IMR-90 (cell line): ENCODE results near the gene B4GALNT2. TPM values are rescaled to one million over a fixed set of nuclear protein-coding genes. Genes with fewer than 3 reads are reported as not detected.

ENCODE experiments used
- ATAC-seq: fragments of 200-7000 bp; cut with Tn5 transposase; 2 replicates; pipeline ENCODE4 v1.9.1; 2020; ENCODE audit warnings: low read depth, mild to moderate bottlenecking, moderate library complexity
- BruUV-seq: library from RNA; stranded (reverse); fragments of 400-500 nt; replicated peaks from 2 replicates; lab custom pipeline; 2021; lab: Mats Ljungman, UMichigan
- CTCF ChIA-PET: fragments of 300-600 bp; formaldehyde crosslinking; extraction: SDS; loops from one replicate; lab custom pipeline; 2021; ENCODE audit warnings: antibody characterized with exemption; lab: Yijun Ruan, JAX
- POLR2A ChIA-PET: fragments of 300-600 bp; sonication (Branson Sonifier 250); formaldehyde crosslinking; loops from one replicate; lab custom pipeline; 2022; ENCODE audit warnings: antibody characterized with exemption; ENCODE audit not compliant: unreplicated experiment; lab: Charles Lee
- DNase-seq: peaks from one replicate; pipeline ENCODE4 v3.0.0; 2013
- H2AFZ ChIP-seq: replicated peaks from 2 replicates; pipeline ENCODE3; 2013; ENCODE audit warnings: low read length, mild to moderate bottlenecking; ENCODE audit not compliant: poor library complexity
- H2AK5ac ChIP-seq: 2 replicates; pipeline ENCODE4 v1.6.1; 2013; ENCODE audit warnings: low read depth, low read length, inconsistent platforms
- H2AK9ac ChIP-seq: replicated peaks from 2 replicates; pipeline ENCODE3; 2013; ENCODE audit warnings: mild to moderate bottlenecking, low read depth, low read length, moderate library complexity; ENCODE audit not compliant: poor library complexity
- H2BK120ac ChIP-seq: 2 replicates; pipeline ENCODE4 v1.6.1; 2013; ENCODE audit warnings: low read depth, low read length, inconsistent platforms
- H2BK15ac ChIP-seq: 3 replicates; pipeline ENCODE4 v1.6.1; 2013; ENCODE audit warnings: low read depth, low read length, inconsistent platforms
- H2BK20ac ChIP-seq: 2 replicates; pipeline ENCODE4 v1.6.1; 2013; ENCODE audit warnings: low read depth, mild to moderate bottlenecking, inconsistent platforms, low read length, moderate library complexity
- H2BK5ac ChIP-seq: 2 replicates; pipeline ENCODE4 v1.6.1; 2013; ENCODE audit warnings: mild to moderate bottlenecking, low read depth, low read length, inconsistent platforms; ENCODE audit not compliant: poor library complexity, severe bottlenecking
- H3K14ac ChIP-seq: replicated peaks from 2 replicates; pipeline ENCODE4 v1.6.1; 2013; ENCODE audit warnings: low read depth, low read length, inconsistent platforms
- H3K18ac ChIP-seq: 2 replicates; pipeline ENCODE4 v1.6.1; 2013; ENCODE audit warnings: low read depth, low read length, control low read depth
- H3K23ac ChIP-seq: 2 replicates; pipeline ENCODE4 v1.6.1; 2013; ENCODE audit warnings: low read depth, low read length, inconsistent platforms
- H3K27ac ChIP-seq: 2 replicates; pipeline ENCODE4 v1.5.1; 2013; ENCODE audit warnings: mild to moderate bottlenecking, control low read depth, low read length; ENCODE audit not compliant: insufficient read depth
- H3K27me3 ChIP-seq: 2 replicates; pipeline ENCODE4 v1.6.1; 2013; ENCODE audit warnings: low read length; ENCODE audit not compliant: control insufficient read depth, insufficient read depth
- H3K36me3 ChIP-seq: 2 replicates; pipeline ENCODE4 v1.6.1; 2013; ENCODE audit warnings: low read length, mixed read lengths; ENCODE audit not compliant: control insufficient read depth, insufficient read depth
- H3K4ac ChIP-seq: 2 replicates; pipeline ENCODE4 v1.6.1; 2013; ENCODE audit warnings: low read depth, low read length, inconsistent platforms
- H3K4me1 ChIP-seq: 2 replicates; pipeline ENCODE4 v1.6.1; 2013; ENCODE audit warnings: low read length, mixed read lengths; ENCODE audit not compliant: control insufficient read depth, insufficient read depth
- H3K4me2 ChIP-seq: 2 replicates; pipeline ENCODE4 v1.6.1; 2013; ENCODE audit warnings: low read depth, mild to moderate bottlenecking, control low read depth, low read length, moderate library complexity
- H3K4me3 ChIP-seq: 2 replicates; pipeline ENCODE4 v1.5.1; 2013; ENCODE audit warnings: low read depth, mild to moderate bottlenecking, control low read depth, low read length, moderate library complexity; ENCODE audit not compliant: insufficient read depth
- H3K56ac ChIP-seq: 2 replicates; pipeline ENCODE4 v1.6.1; 2013; ENCODE audit warnings: low read length, inconsistent platforms; ENCODE audit not compliant: insufficient read depth; ENCODE audit errors: extremely low read depth
- H3K79me1 ChIP-seq, 2 experiments: 2 replicates each; pipeline ENCODE4 v1.6.1; 2013; ENCODE audit warnings: low read length in 2 of 2, inconsistent platforms in 1 of 2, low read depth in 1 of 2
- H3K9ac ChIP-seq: 2 replicates; pipeline ENCODE4 v1.6.1; 2013; ENCODE audit warnings: low read depth, low read length, control low read depth
- H3K9me1 ChIP-seq: 2 replicates; pipeline ENCODE4 v1.6.1; 2013; ENCODE audit warnings: low read length, inconsistent platforms; ENCODE audit not compliant: insufficient read depth
- H3K9me3 ChIP-seq: 2 replicates; pipeline ENCODE4 v1.6.1; 2013; ENCODE audit warnings: low read length; ENCODE audit not compliant: control insufficient read depth, insufficient read depth
- H4K20me1 ChIP-seq: 2 replicates; pipeline ENCODE4 v1.6.1; 2013; ENCODE audit warnings: low read length, inconsistent platforms; ENCODE audit not compliant: insufficient read depth
- H4K5ac ChIP-seq: 2 replicates; pipeline ENCODE4 v1.6.1; 2013; ENCODE audit warnings: mild to moderate bottlenecking, low read depth, low read length, control low read depth
- H4K8ac ChIP-seq, 2 experiments: 2 replicates each; pipeline ENCODE4 v1.6.1; 2013; ENCODE audit warnings: low read depth in 2 of 2, low read length in 2 of 2, control low read depth in 1 of 2, inconsistent platforms in 1 of 2
- H4K91ac ChIP-seq: 2 replicates; pipeline ENCODE4 v1.6.1; 2013; ENCODE audit warnings: low read depth, low read length, inconsistent platforms; ENCODE audit not compliant: insufficient read depth
- BHLHE40 ChIP-seq: fragments of 150-350 bp; IDR thresholded peaks from 2 replicates; pipeline ENCODE4 v1.6.1; 2016; ENCODE audit warnings: mild to moderate bottlenecking, low read depth, low read length
- CEBPB ChIP-seq: IDR thresholded peaks from 2 replicates; pipeline ENCODE4 v1.6.1; 2012; ENCODE audit warnings: low read depth, low read length, improper control_type of control experiment
- CHD1 ChIP-seq: IDR thresholded peaks from 2 replicates; pipeline ENCODE4 v1.6.1; 2012; ENCODE audit warnings: low read depth, low read length, improper control_type of control experiment
- FOS ChIP-seq: fragments of 150-350 bp; IDR thresholded peaks from 2 replicates; pipeline ENCODE4 v1.6.1; 2016; ENCODE audit warnings: low read depth, low read length
- MAFK ChIP-seq: IDR thresholded peaks from 2 replicates; pipeline ENCODE4 v1.6.1; 2012; ENCODE audit warnings: low read depth, low read length, improper control_type of control experiment
- MAZ ChIP-seq: IDR thresholded peaks from 2 replicates; pipeline ENCODE4 v1.6.1; 2012; ENCODE audit warnings: low read depth, mild to moderate bottlenecking, low read length, improper control_type of control experiment, moderate library complexity, borderline replicate concordance
- MXI1 ChIP-seq: IDR thresholded peaks from 2 replicates; pipeline ENCODE4 v1.6.1; 2012; ENCODE audit warnings: low read depth, mild to moderate bottlenecking, low read length, moderate library complexity, borderline replicate concordance
- NFE2L2 ChIP-seq: fragments of 150-350 bp; IDR thresholded peaks from 2 replicates; pipeline ENCODE4 v1.6.1; 2016; ENCODE audit warnings: low read depth, mild to moderate bottlenecking, low read length
- POLR2A ChIP-seq: IDR thresholded peaks from 2 replicates; pipeline ENCODE4 v1.6.1; 2012; ENCODE audit warnings: mild to moderate bottlenecking, low read depth, low read length
- RAD21 ChIP-seq: IDR thresholded peaks from 2 replicates; pipeline ENCODE4 v1.6.1; 2012; ENCODE audit warnings: low read length, improper control_type of control experiment
- RCOR1 ChIP-seq: IDR thresholded peaks from 2 replicates; pipeline ENCODE4 v1.6.1; 2012; ENCODE audit warnings: mild to moderate bottlenecking, low read length, improper control_type of control experiment; ENCODE audit not compliant: insufficient replicate concordance
- RFX5 ChIP-seq: IDR thresholded peaks from 2 replicates; pipeline ENCODE4 v1.8.0; 2012; ENCODE audit warnings: low read depth, mild to moderate bottlenecking, low read length, moderate library complexity
- SMC3 ChIP-seq: fragments of 150-350 bp; IDR thresholded peaks from 2 replicates; pipeline ENCODE4 v1.6.1; 2016; ENCODE audit warnings: low read depth, mild to moderate bottlenecking, antibody characterized with exemption, low read length, moderate library complexity
- WGBS, 2 experiments: methylation state at CpG; one replicate each; pipeline versions ENCODE4 v1.1.5 to v1.1.7; 2013; ENCODE audit warnings: missing lambda C conversion rate in 2 of 2; ENCODE audit not compliant: insufficient read length in 1 of 2; ENCODE audit errors: extremely low coverage in 2 of 2; 5-methylcytosine and 5-hydroxymethylcytosine counted together
- dilution Hi-C: fragments of 300-500 bp; cut with HindIII; formaldehyde crosslinking; loops from one replicate; pipeline ENCODE4 v1.14.3; 2018; ENCODE audit warnings: low sequenced_read_pairs; ENCODE audit not compliant: unreplicated experiment
- in situ Hi-C: fragments of 300-500 bp; cut with MboI; formaldehyde crosslinking; loops from 3 replicates; pipeline ENCODE4 v1.14.3; 2019; ENCODE audit warnings: low sequenced_read_pairs, inconsistent platforms, mixed read lengths
- intact Hi-C: fragments of 100-400 bp; cut with micrococcal nuclease; formaldehyde crosslinking; loops from 2 replicates; pipeline ENCODE4 v1.10.0; 2022
- polyA plus RNA-seq, 3 experiments: library from polyadenylated mRNA; depleted of rRNA; stranded (reverse); fragments of >200 nt; gene quantifications; 2 replicates each; pipeline ENCODE4 v1.2.3, GENCODE V29; 2012; ENCODE audit warnings: low replicate concordance in 1 of 3
- total RNA-seq: library from RNA; depleted of rRNA; stranded (reverse); fragments of >200 nt; gene quantifications from 2 replicates; pipeline ENCODE4 v1.2.3, GENCODE V29; 2012
- TF ChIP-seq, protein P1 (sequence below): conservative IDR thresholded peaks from 2 replicates; pipeline ENCODE4 v1.5.1; 2012; ENCODE audit warnings: mild to moderate bottlenecking, low read depth, low read length, improper control_type of control experiment
- TF ChIP-seq, protein P2 (sequence below): fragments of 150-350 bp; IDR thresholded peaks from 2 replicates; pipeline ENCODE4 v1.6.1; 2017; ENCODE audit warnings: mild to moderate bottlenecking, antibody characterized with exemption, low read length, low read depth
- TF ChIP-seq, protein P3 (sequence below): fragments of 150-350 bp; IDR thresholded peaks from 2 replicates; pipeline ENCODE4 v1.6.1; 2016; ENCODE audit warnings: low read depth, mild to moderate bottlenecking, low read length, moderate library complexity, borderline replicate concordance

Gene B4GALNT2
- total and polyA plus RNA-seq, 2 of the 4 experiments (the other 2 are of a cell fraction): not detected

DNA sequence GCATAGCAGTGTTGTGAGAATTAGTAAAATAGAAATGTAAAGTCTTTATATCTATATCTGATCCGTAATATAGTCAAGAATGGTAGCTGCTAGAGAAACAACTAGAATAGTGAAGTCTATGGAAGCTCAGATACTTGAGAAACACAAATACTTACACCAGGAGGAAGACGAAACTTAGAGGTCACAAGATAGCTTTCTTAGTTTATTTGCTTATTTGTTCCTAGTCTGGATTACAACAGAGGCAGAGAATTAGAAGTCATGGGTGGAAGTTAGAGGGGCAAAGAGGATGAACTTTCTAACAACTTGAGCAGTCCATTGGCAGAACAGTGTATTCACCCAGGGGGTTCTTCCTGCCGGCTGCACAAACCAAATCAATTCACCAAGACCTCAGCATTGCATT, 64.0 kb downstream of the B4GALNT2 start:
- in situ Hi-C loops: no loop called here
- Histone ChIP-seq H3K9me3 (no peaks in the 10 kb centered on the region), H2AFZ (no peak overlapping the region), H3K23ac (no peak overlapping the region), H3K18ac (no peak overlapping the region), H3K27ac (no peak overlapping the region), H3K4me1 (no peaks in the 10 kb centered on the region), H3K14ac (no peak overlapping the region), H4K5ac (no peak overlapping the region), H3K9me1 (0 out of 2 replicates have a peak, but pooled peaks cover 4% of the 10 kb centered on the region), H4K91ac (no peak overlapping the region), H2BK120ac (no peak overlapping the region), H4K8ac (no peak overlapping the region), H2BK15ac (no peak overlapping the region), H3K4ac (no peak overlapping the region), H2BK20ac (no peak overlapping the region), H2AK9ac (no peak overlapping the region), H3K4me2 (no peak overlapping the region), H3K36me3 (no peaks in the 10 kb centered on the region), H3K79me1 (no peaks in the 10 kb centered on the region), H3K4me3 (no peak overlapping the region), H3K27me3 (no peaks in the 10 kb centered on the region), H2AK5ac (no peak overlapping the region), H4K20me1 (peaks cover 3% of the 10 kb centered on the region), H3K56ac (no peak overlapping the region), H2BK5ac (no peak overlapping the region), H3K9ac (no peak overlapping the region)
- CTCF ChIA-PET: no interaction called here
- TF ChIP-seq, protein P1, sequence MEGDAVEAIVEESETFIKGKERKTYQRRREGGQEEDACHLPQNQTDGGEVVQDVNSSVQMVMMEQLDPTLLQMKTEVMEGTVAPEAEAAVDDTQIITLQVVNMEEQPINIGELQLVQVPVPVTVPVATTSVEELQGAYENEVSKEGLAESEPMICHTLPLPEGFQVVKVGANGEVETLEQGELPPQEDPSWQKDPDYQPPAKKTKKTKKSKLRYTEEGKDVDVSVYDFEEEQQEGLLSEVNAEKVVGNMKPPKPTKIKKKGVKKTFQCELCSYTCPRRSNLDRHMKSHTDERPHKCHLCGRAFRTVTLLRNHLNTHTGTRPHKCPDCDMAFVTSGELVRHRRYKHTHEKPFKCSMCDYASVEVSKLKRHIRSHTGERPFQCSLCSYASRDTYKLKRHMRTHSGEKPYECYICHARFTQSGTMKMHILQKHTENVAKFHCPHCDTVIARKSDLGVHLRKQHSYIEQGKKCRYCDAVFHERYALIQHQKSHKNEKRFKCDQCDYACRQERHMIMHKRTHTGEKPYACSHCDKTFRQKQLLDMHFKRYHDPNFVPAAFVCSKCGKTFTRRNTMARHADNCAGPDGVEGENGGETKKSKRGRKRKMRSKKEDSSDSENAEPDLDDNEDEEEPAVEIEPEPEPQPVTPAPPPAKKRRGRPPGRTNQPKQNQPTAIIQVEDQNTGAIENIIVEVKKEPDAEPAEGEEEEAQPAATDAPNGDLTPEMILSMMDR: no peak
- TF ChIP-seq, protein P2, sequence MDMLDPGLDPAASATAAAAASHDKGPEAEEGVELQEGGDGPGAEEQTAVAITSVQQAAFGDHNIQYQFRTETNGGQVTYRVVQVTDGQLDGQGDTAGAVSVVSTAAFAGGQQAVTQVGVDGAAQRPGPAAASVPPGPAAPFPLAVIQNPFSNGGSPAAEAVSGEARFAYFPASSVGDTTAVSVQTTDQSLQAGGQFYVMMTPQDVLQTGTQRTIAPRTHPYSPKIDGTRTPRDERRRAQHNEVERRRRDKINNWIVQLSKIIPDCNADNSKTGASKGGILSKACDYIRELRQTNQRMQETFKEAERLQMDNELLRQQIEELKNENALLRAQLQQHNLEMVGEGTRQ: no peak
- TF ChIP-seq FOS (no peak), MAFK (no peak), SMC3 (no peak), BHLHE40 (no peak), RFX5 (no peak), MAZ (no peak), CEBPB (no peak), RCOR1 (no peak), MXI1 (no peak), CHD1 (no peak), POLR2A (no peak), NFE2L2 (no peak), RAD21 (no peak)
- TF ChIP-seq, protein P3, sequence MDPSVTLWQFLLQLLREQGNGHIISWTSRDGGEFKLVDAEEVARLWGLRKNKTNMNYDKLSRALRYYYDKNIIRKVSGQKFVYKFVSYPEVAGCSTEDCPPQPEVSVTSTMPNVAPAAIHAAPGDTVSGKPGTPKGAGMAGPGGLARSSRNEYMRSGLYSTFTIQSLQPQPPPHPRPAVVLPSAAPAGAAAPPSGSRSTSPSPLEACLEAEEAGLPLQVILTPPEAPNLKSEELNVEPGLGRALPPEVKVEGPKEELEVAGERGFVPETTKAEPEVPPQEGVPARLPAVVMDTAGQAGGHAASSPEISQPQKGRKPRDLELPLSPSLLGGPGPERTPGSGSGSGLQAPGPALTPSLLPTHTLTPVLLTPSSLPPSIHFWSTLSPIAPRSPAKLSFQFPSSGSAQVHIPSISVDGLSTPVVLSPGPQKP: no peak
- BruUV-seq: no TSS peak
- ATAC-seq (no peak), DNase-seq (no peak)
- POLR2A ChIA-PET: no interaction called here
- dilution Hi-C loops: no loop called here
- no CpG with 5 or more reads among the region's 3 CpGs for whole genome bisulfite sequencing, 2 experiments
- intact Hi-C loops: loop anchor here (10.0 kb wide), 1 partner anchor 868 kb away; no protein-coding TSS in a partner anchor
